GM10266 (cell line): ENCODE results near the gene TMEM198.
A peak's percentile ranks its signal among the peaks of the same experiment; 100 is the strongest.

Source experiments
- DNase-seq: peaks from one replicate; pipeline ENCODE4 v3.0.0; 2012; ENCODE audit errors: extremely low spot score
- TF ChIP-seq, protein P1 (sequence below): IDR thresholded peaks from 2 replicates; pipeline ENCODE4 v1.5.1; 2012; ENCODE audit warnings: mild to moderate bottlenecking, low read depth; ENCODE audit not compliant: control insufficient read depth, insufficient read depth; ENCODE audit errors: missing control alignments

The TMEM198 gene

DNA sequence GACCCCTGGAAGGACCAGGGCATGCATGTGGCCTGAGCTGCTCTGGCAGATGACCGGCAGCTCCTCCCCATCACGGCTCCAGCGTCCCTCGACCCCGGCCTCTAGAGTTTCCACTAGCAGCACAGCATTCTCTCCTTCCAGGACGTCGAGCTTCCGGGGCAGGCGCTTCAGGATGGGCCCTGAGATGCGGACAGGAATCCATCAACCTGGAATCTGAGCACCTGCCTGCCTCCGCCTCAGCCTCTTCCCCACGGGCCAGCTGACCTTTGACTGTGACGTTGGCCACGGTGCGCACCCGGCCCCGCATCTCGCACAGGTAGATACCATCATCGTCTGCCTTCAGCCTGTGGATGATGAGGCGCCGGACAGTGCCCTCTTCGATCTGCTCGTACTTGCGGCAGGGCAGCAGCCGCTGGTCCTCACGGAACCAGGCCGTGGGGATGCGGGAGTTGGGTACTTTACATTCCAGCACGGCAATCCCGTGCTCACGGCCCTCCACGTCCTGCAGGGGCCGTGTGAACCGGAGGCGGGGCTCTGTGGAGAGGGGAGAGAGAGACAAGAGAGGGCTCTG lies 24.0 kb downstream of the TMEM198 start:
- no peak for DNase-seq
- TF ChIP-seq, protein P1, sequence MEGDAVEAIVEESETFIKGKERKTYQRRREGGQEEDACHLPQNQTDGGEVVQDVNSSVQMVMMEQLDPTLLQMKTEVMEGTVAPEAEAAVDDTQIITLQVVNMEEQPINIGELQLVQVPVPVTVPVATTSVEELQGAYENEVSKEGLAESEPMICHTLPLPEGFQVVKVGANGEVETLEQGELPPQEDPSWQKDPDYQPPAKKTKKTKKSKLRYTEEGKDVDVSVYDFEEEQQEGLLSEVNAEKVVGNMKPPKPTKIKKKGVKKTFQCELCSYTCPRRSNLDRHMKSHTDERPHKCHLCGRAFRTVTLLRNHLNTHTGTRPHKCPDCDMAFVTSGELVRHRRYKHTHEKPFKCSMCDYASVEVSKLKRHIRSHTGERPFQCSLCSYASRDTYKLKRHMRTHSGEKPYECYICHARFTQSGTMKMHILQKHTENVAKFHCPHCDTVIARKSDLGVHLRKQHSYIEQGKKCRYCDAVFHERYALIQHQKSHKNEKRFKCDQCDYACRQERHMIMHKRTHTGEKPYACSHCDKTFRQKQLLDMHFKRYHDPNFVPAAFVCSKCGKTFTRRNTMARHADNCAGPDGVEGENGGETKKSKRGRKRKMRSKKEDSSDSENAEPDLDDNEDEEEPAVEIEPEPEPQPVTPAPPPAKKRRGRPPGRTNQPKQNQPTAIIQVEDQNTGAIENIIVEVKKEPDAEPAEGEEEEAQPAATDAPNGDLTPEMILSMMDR: no peak

DNA sequence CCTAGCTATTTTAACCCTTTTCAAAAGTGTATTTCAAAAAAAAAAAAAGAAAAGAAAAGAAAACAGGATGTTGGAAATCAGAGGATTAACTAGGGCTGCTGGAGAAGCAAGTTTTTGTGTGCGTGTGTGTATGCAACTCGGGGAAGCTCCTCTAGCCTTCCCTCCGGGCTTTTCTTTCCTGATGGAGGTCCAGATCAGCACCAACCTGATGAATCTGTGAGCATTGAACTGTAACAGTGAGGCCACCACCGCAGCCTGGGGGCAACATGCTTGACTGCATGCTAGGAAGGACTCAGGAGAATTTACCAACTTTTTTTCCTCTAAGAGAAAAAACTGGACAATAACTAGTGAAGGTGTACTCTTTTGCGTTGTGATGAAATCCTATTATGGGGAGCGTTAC lies 25.2 kb downstream of the TMEM198 start:
- no peak for DNase-seq
- TF ChIP-seq, protein P1: no peak

DNA sequence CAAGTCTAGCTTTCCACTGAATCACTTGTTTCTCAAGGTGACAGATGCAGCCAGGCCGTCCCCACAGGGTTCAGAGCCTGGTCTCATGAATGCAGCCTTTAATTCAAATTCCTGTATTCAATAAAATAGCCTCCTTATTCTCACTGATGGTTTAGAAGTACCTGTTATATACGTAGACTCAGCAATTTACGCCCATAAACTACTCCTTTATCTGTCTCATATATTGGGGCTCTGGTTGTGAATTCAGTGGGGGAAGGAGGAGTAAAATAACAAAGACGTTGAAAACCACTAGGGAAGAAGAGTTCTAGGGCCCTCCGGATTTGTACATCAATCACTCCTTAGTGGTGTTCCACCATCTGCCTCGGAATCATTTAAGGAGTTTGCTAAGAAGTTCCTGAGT lies 25.8 kb downstream of the TMEM198 start:
- DNase-seq: no peak
- TF ChIP-seq, protein P1: no peak

DNA sequence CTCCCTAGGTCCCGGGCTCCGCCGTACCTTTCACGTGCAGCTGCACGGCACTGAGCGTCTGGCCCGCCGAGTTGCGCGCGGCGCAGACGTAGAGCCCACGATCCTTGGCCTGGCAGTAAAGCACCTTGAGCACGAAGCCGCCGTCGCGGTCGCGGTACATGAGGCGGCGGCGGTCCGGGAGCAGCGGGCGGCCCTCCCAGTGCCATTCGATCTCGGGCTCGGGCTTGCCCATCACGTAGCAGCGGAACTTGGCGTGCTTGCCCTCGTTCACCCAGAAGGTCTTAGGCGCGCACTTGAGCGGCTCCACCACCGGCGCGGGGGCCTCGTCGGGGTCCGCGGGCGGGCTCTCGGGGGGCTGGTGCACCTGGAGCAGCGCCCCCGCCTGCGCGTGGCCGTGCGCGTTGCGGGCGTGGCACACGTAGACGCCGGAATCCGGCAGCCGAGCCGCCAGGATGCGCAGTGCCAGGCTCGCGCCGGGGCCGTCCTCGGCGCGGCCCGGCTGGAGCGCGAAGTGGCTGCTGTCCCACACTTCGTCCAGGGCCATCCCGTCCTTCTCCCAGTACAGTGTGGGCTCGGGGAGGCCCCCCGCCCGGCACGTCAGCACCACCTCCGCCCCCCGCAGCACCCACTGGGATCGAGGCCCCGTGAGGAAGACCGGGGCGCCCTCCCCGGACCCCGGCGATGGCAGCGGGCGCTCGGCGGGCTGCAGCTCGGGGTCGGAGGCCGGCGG lies 26.5 kb downstream of the TMEM198 start:
- no peak for DNase-seq
- TF ChIP-seq, protein P1: no peak

DNA sequence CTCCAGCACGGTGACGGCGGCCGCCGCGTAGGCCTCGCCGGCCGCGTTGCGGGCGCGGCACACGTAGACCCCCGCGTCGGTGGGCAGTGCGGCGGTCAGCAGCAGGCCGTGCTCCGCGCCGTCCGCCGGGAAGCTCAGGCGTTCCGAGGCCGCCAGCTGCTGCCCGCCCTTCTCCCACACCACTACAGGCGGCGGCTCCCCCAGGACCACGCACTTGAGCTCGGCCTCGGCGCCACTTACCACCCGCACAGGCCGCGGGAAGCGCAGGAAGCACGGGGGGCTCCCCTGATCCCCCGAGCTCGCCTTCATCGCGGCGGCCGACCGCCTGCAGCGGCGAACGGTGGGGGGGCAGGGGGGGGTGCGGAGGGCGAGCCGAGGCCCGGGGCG lies 27.1 kb downstream of the TMEM198 start:
- TF ChIP-seq, protein P1: no peak
- DNase-seq: no peak

DNA sequence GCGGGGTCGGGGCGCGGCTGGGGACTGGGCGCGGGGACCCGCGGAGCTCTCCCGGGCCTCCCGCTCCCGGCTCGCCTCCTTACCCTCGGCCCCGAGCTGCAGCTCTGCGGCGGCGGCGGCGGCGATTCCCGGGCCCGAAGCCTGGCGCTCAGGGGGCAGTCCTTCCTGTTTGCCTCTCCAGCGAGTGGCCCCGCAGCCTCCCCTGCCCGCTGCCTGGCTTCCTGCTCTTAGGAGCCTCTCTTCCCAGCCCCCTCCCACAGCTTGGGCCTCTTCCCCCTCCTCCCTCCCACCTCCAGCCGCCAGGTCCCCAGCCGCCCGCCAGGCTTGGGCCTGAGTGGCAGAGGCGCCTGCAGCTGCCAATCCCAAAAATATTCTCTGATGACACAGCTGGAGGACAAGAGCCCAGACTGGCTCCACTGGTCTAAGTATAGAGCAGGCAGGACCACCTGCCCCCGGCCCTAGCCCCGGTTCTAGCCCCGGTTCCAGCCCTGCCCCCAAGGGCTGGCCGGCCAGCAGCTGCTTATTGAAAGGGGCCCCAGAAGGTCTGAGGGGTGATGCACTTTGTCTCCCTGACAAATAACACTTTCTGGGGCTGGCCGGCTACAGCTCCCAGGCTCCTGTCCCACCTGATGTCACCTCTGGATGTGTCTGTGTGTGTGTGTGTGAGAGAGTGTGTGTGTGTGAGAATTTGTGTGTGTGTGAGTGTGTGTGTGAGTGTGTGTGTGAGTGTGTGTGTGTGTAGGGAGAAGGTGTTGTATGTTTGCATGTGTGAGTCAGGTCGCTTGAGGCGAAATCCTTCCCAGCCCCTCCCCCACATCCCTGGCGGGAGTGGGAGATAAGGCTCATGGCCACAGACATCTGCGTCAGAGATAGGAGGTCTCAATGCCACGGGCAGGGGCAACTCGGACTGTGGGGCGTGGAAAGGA lies 27.7 kb downstream of the TMEM198 start, which contains the start of gene OBSL1:
OBSL1 (minus strand) TSS at position 229 of the 926 bp plus-strand sequence. CDS start 307 bp downstream, outside the sequence.
- DNase-seq: peak; percentile 23

More for the DNA sequence above, 27.7 kb downstream of the TMEM198 start, which contains the start of gene OBSL1:
- TF ChIP-seq, protein P1: no peak
